Common myeloid progenitor, CD34-positive (primary cell): ENCODE data around the gene TSSC4.

Experiments used
- CTCF ChIA-PET: fragments of 350-600 bp; sonication (Branson Sonifier 250); formaldehyde crosslinking; loops from one replicate; lab custom pipeline; 2021; ENCODE audit warnings: antibody characterized with exemption; lab: Charles Lee
- POLR2A ChIA-PET: fragments of 350-600 bp; sonication (Branson Sonifier 250); formaldehyde crosslinking; loops from one replicate; lab custom pipeline; 2021; ENCODE audit warnings: antibody characterized with exemption; lab: Charles Lee
- DNase-seq, 3 donors: peaks; one replicate each; pipeline versions ENCODE4 v3.0.0 to v3.0.0-alpha.2; 2013
- H3K27ac ChIP-seq, 2 experiments: 1 replicate in 1 of 2; 2 replicates in 1 of 2; pipeline ENCODE4 v1.7.0; 2013; ENCODE audit warnings: inconsistent platforms in 2 of 2, low read length in 2 of 2, mild to moderate bottlenecking in 2 of 2, low read depth in 1 of 2, moderate library complexity in 1 of 2; ENCODE audit not compliant: severe bottlenecking in 2 of 2, insufficient read depth in 1 of 2, poor library complexity in 1 of 2
- H3K27me3 ChIP-seq, 5 experiments: replicated peaks in 2 of 5; 1 replicate in 3 of 5; 2 replicates in 2 of 5; pipeline versions ENCODE4 v1.6.1 to v1.7.0; 2013; ENCODE audit warnings: low read length in 4 of 5, mild to moderate bottlenecking in 2 of 5, moderate library complexity in 2 of 5, inconsistent platforms in 1 of 5; ENCODE audit not compliant: insufficient read depth in 5 of 5, control insufficient read depth in 4 of 5
- H3K36me3 ChIP-seq, 4 experiments: 1 replicate in 2 of 4; 2 replicates in 2 of 4; pipeline versions ENCODE4 v1.6.1 to v1.7.0; 2013; ENCODE audit warnings: low read length in 3 of 4, control low read depth in 1 of 4, mild to moderate bottlenecking in 1 of 4; ENCODE audit not compliant: control insufficient read depth in 4 of 4, insufficient read depth in 4 of 4
- H3K4me1 ChIP-seq, 4 experiments: 1 replicate in 3 of 4; 2 replicates in 1 of 4; pipeline versions ENCODE4 v1.6.1 to v1.7.1; 2013; ENCODE audit warnings: low read length in 3 of 4, mild to moderate bottlenecking in 3 of 4, control low read depth in 1 of 4, inconsistent platforms in 1 of 4, moderate library complexity in 1 of 4; ENCODE audit not compliant: control insufficient read depth in 4 of 4, insufficient read depth in 4 of 4; ENCODE audit errors: control extremely low read depth in 1 of 4
- H3K4me3 ChIP-seq, 7 experiments: 1 replicate in 4 of 7; 2 replicates in 3 of 7; pipeline versions ENCODE4 v1.5.1 to v1.7.0; 2013; ENCODE audit warnings: mild to moderate bottlenecking in 7 of 7, low read length in 6 of 7, moderate library complexity in 6 of 7, inconsistent platforms in 2 of 7, low read depth in 2 of 7, control low read depth in 1 of 7; ENCODE audit not compliant: insufficient read depth in 4 of 7, control insufficient read depth in 1 of 7; ENCODE audit errors: extremely low read depth in 1 of 7
- H3K9me3 ChIP-seq, 5 experiments: 1 replicate in 4 of 5; 2 replicates in 1 of 5; pipeline versions ENCODE4 v1.6.1 to v1.7.1; 2013; ENCODE audit warnings: low read length in 4 of 5, mild to moderate bottlenecking in 2 of 5, inconsistent platforms in 1 of 5, low read depth in 1 of 5, moderate library complexity in 1 of 5; ENCODE audit not compliant: control insufficient read depth in 4 of 5, insufficient read depth in 2 of 5; ENCODE audit errors: control extremely low read depth in 1 of 5
- WGBS: methylation state at CpG from one replicate; pipeline ENCODE4 v1.1.5; 2013; ENCODE audit not compliant: insufficient coverage; 5-methylcytosine and 5-hydroxymethylcytosine counted together

The TSSC4 gene

DNA sequence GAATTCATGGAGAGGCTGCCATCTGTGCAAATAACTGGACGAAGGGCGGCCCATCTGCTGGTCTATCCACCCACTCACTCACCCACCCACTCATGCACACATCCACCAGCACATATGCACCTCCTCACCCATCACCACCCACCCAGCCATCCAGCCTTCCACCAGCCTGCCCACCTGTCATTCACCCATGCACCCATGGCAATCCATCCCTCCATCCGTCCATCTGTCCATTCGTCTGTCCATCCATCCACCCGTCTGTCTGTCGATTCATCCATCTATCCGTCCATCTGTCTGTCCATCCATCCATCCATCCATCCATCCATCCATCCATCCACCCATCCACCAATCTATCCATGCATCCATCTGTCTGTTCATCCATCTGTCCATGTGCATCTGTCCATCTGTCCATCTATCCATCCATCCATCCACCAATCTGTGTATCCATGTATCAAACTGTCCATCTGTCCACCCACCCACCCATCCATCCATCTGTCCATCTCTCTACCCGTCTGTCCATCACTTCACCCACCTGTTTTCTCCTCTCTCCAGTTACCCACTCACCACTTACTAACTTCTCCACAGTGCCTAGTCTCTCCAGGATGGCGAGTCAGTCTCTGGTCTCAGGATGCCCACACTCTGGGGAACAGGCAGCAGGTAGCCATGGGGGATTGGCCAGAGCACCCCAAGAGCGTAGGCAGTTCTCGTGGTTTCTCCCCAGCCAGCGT lies 34.9 kb downstream of the TSSC4 start:
- 97% methylated on average over 12 of the region's 12 CpGs for WGBS
- Histone ChIP-seq H3K9me3 (peaks cover 0 to 1% (median 0%) of the 10 kb centered on the region in 5 experiments), H3K4me3 (no peak overlapping the region), H3K36me3 (no peaks in the 10 kb centered on the region), H3K27me3 (no peaks in the 10 kb centered on the region), H3K27ac (no peak overlapping the region), H3K4me1 (peaks cover 0 to 2% (median 0%) of the 10 kb centered on the region in 4 experiments)
- ChIA-PET POLR2A (no interaction called here), CTCF (no interaction called here)
- DNase-seq = no peak

DNA sequence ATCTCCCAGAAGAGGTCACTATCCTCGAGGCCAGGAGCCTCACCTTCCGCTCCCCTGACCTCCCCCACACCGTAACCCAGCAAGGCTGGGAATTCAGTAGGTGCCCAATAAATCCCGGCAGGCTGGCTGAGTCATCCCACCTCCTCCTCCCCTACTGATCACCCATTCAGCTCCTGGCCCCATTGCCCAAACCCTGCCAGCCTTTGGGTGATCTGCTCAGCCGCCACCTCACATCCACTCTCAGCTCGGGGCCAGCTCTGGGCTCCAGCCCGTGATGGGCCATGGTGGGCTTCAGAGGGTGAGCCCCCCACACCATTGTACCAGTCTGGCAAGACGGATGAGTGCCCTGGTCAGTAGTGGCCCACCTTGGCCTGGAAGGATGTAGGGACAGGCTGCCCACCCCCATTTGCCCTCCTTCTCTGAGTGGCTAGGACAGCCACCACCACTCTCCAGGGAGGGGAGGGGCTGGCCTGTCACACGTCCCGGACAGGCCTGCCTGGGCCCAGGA lies 35.5 kb downstream of the TSSC4 start:
- Histone ChIP-seq H3K36me3 (no peaks in the 10 kb centered on the region), H3K9me3 (peaks cover 0 to 1% (median 0%) of the 10 kb centered on the region in 5 experiments), H3K27me3 (no peaks in the 10 kb centered on the region), H3K4me1 (peaks cover 0 to 8% (median 3%) of the 10 kb centered on the region in 4 experiments), H3K27ac (no peak overlapping the region), H3K4me3 (no peak overlapping the region)
- 90% methylated on average over 6 of the region's 10 CpGs for WGBS
- no peak for DNase-seq
- ChIA-PET POLR2A (no interaction called here), CTCF (interaction anchor here (0.9 to 1.5 kb wide), 2 partner anchors 13 to 95 kb away, joined by 3 to 5 read pairs; no protein-coding TSS in a partner anchor)

DNA sequence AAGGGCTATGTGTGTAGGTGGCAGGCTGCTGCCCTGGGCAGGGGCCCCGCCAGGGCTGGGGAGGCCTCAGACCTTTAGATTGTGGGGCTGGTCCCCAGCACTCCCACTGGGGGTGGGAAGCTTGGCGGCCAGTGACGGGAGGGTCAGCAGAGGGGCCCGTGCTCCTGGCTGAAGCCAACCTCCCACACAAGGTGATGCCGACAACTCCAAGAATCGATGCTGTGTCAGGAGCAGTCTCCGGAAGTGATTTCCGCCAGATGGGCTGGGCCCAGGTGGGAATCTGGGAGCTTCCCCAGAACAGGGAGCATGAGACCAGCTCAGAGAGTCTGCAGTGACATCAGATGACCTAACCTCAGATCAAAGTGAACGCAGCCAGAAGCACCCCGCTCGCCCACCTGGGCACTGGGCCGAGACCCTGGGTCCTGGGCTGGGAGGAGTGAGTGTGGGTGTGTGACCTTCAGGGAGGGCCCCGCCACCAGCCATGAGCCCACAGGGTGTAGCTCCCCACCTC lies 36.0 kb downstream of the TSSC4 start:
- ChIA-PET CTCF (interaction anchor here (0.9 to 1.5 kb wide), 3 partner anchors 9 to 94 kb away, joined by 3 to 5 read pairs (median 5); no protein-coding TSS in a partner anchor), POLR2A (no interaction called here)
- no peaks in the 10 kb centered on the region for H3K36me3 ChIP-seq
- no peak overlapping the region for H3K4me3 ChIP-seq
- peaks cover 0 to 1% (median 0%) of the 10 kb centered on the region in 5 experiments for H3K9me3 ChIP-seq
- 92% methylated on average over 9 of the region's 13 CpGs for WGBS
- no peak for DNase-seq
- no peak overlapping the region for H3K27ac ChIP-seq
- H3K4me1 ChIP-seq = peaks cover 0 to 10% (median 3%) of the 10 kb centered on the region in 4 experiments
- no peaks in the 10 kb centered on the region for H3K27me3 ChIP-seq

DNA sequence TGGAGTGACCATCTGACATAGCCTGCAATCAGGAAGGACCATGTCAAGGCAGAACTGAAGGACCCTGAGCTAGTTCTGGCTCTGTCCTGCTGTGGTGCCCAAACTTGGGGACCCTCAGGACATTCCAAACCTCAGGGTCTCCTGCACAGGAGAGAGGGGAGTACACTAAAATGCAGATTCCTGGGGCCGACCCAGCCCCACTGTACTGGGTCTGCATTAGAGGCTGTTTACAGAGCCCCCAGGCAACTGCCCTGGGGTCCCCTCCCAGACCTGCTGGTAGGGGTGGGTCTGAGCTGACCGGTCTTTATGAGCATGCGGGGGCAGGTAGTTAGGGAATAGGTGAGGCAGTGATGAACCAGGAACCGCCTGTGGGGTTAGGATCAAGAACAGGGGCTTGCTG lies 37.0 kb downstream of the TSSC4 start:
- Histone ChIP-seq H3K4me3 (no peak overlapping the region), H3K9me3 (peaks cover 0 to 1% (median 0%) of the 10 kb centered on the region in 5 experiments), H3K27me3 (peaks cover 0 to under 1% (median 0%) of the 10 kb centered on the region in 5 experiments), H3K36me3 (no peaks in the 10 kb centered on the region), H3K27ac (no peak overlapping the region), H3K4me1 (peaks cover 0 to 10% (median 3%) of the 10 kb centered on the region in 4 experiments)
- ChIA-PET CTCF (interaction anchor here (1.1 to 1.5 kb wide), 3 partner anchors 10 to 96 kb away, joined by 3 to 5 read pairs (median 5); no protein-coding TSS in a partner anchor), POLR2A (no interaction called here)
- DNase-seq = no peak
- 100% methylated on average over 2 of the region's 4 CpGs for WGBS

DNA sequence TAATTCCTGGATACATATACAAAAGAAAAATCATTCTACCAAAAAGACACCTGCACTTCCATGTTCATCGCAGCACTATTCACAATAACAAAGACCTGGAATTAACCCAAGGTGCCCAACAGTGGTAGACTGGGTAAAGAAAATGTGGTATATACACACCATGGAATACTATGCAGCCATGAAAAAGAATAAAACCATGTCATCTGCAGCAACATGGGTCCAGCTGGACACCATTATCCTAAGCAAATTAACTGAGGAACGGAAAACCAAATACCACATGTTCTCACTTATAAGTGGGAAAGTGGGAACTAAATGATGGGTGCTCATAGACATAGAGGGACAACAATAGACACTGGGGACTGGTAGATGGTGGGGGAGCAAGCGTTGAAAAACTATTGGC lies 39.3 kb downstream of the TSSC4 start:
- POLR2A ChIA-PET = no interaction called here
- Histone ChIP-seq H3K4me3 (no peak overlapping the region), H3K4me1 (peaks cover 0 to 14% (median 9%) of the 10 kb centered on the region in 4 experiments), H3K36me3 (no peaks in the 10 kb centered on the region), H3K27ac (no peak overlapping the region), H3K27me3 (peaks cover 0 to 17% (median 6%) of the 10 kb centered on the region in 5 experiments), H3K9me3 (peaks cover 0 to 5% (median 0%) of the 10 kb centered on the region in 5 experiments)
- CTCF ChIA-PET = interaction anchor here (1.5 to 2.0 kb wide), 4 partner anchors 12 to 91 kb away, joined by 4 to 11 read pairs (median 5); no protein-coding TSS in a partner anchor
- DNase-seq = no peak
- WGBS = no CpG with 5 or more reads among the region's 3 CpGs

DNA sequence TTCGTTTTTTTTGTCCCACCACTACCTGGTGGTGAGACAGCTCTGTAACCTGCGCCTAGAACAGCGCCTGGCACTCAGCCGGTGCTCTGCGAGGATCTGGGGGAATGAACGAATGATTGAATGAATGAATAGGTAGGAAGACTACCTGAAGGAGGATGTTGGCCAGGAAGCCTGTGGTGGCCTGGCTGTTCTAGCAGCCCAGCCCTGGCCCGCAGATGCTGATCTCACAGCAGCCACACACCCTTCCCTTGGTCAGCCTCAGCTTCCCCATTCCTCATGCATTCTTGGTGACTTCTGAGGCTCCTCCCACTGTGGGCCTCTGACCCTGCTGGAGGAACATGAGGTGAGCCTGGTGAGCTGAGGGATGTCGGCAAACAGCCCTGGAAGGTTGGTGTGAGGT lies 40.1 kb downstream of the TSSC4 start:
- no peak overlapping the region for H3K4me3 ChIP-seq
- peaks cover 0 to 5% (median 0%) of the 10 kb centered on the region in 5 experiments for H3K9me3 ChIP-seq
- ChIA-PET POLR2A (no interaction called here), CTCF (interaction anchor here (0.7 to 2.3 kb wide), 5 partner anchors 13 to 448 kb away, joined by 3 to 12 read pairs (median 4); no protein-coding TSS in a partner anchor)
- peaks cover 0 to 20% (median 16%) of the 10 kb centered on the region in 4 experiments for H3K4me1 ChIP-seq
- no peak overlapping the region for H3K27ac ChIP-seq
- H3K27me3 ChIP-seq = peaks cover 0 to 24% (median 6%) of the 10 kb centered on the region in 5 experiments
- 56% methylated on average over 4 of the region's 8 CpGs for WGBS
- DNase-seq = peak in 1 of 3 donors; percentile 36
- H3K36me3 ChIP-seq = no peaks in the 10 kb centered on the region
